Measurements from ENCODE around the gene TACR2.
A peak's percentile ranks its signal among the peaks of the same experiment; 100 is the strongest.

Gene TACR2

DNA sequence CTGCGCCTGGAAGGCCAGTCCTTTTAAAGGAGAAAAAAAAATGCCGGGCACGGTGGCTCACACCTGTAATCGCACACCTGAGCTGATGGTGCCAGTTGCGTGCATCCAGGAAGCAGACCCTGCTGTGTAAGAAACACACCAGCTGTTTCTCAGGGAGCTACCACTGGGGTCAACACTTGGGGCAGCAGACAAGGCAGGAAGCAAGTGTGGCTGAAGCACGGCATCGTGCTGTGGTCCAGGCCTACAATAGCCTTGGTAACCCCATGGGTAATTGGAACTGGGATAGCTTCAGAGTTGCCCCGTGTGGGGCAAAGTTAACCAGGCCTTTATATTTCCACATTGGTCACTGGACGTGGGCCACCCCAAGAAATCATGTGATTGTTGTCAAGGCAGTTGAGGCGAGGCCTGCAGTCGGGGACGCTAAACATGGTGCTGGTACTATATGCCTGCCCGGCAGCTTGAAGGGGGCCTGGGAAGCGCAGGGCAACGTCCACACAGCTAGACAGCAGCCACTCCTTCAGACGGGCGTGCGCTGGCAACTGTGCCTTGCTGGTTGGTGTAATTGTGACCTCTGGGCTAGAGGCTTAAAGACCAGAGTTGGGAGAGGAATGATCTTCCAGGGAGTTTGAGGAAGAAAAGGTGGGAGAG lies 2.5 kb upstream of the TACR2 start:
- DNase-seq (ENCODE audit: low spot score), result no peak

DNA sequence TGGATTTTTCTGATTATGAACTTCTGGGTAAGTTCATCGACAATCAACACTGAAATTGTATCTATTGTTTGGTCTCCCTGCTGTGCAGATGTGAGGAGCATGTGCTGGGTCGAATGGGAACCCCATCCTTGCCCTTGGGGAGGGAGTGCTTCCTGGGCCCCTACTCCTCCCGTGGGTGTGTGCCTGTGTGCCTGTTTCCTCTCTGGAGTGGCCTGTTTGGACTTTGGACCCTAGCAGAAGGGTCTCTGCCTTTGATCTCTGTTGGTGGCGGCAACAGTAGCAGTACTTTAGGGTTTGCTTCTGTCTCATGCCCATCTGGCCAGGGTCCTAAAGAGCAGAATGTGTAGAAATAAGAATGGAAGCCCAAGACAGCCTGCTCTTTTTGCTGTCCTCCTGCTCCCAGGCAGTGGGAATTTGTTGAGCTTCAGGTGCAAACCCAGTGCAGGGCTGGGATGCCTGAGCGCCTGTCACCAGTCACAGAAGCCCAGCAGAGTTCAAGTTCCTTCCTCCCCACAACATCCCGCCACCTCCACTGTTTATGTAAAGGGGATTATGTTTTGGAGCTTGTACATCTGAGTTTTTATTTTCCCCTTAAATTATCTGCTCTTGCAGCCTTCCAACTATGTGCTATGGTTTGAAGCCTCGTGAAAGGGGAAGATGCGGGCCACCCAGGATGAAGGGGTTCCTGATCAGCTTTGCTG lies 1.5 kb upstream of the TACR2 start:
- no peak for DNase-seq (ENCODE audit: low spot score)

GRCh38 chr10:69417542-69417941 lies 824 bp upstream of the TACR2 start:
- no peak for DNase-seq (ENCODE audit: low spot score)

- no peak for DNase-seq (ENCODE audit: low spot score)
These were observed 767 bp downstream of the TACR2 start for GRCh38 chr10:69415951-69416350.

- DNase-seq (ENCODE audit: low spot score), result no peak
These were observed 1.7 kb downstream of the TACR2 start for GRCh38 chr10:69415049-69415448.

DNA sequence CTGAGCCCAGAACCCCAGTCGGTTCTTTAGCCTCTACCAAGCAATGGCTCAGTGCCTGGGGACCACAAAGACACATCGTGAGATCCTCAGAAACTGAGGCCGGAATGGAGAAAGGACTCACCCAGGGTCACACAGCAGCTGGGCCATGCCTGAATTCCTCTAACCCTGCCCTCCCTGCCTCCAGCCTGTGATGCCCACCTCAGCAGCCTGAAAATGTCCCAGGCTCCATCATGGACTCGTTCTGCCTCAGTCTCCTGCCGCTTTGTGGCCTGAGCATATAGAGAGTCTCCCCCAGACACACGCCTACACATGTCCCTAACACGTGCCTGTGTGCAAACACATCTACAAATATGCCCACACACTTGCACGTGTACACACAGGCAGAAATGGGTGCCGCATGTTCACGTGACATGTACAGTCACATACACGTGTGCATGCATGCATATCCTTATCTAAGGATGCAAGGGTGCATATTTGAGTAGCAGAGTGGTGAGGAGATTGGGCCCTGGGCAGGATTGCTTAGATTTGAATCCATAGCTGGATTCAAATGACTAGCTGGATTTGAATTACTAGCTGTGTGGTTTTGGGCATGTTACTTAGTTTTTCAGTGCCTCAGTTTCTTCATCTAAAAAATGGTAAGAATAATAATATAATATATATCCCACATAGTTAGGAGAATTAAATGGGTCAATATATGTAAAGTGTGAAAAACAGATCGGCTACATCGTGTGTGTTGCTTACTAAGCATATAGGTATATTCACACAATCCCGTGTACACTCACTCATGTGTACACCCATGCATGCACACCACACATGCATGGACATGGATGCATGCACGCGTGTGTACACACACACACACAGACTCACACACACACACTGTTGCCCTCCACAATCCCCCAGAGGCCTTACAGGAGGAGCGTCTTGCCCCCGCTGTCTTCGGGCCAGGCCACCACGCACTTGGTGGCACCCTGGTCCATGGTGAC lies 2.4 kb downstream of the TACR2 start:
- no peak for DNase-seq (ENCODE audit: low spot score)

DNA sequence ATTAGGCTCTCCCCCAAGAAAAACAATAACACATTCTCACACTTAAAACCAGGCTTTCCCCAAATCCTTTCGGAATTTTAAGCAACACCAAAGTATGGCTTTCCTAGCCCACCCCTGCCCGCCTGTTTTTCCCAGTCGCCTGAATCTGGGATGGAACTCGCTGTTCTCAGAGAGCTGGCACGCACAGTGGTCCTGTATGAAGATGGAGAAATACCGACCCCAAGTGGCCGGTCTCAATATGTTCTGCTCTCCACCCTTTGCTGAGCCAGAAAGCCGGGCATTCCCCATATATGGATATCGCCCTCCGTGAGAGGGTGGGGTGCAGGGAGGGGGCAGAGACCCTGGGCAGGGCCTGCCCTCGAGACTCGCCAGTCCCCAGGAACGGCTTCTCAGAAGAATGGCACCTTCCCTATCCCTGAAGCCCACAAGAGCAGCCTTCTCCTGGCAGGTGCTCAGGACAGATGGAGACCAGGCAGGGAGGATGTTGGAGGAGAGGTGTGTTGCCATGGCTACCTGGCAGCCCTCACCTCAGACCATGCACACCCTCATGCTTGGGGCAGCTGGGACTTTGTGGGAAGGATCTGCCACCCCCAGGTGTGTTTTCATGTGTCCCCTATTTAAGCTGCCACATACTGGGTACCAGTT lies 3.4 kb downstream of the TACR2 start:
- peak; percentile 55 for DNase-seq (ENCODE audit: low spot score)

DNA sequence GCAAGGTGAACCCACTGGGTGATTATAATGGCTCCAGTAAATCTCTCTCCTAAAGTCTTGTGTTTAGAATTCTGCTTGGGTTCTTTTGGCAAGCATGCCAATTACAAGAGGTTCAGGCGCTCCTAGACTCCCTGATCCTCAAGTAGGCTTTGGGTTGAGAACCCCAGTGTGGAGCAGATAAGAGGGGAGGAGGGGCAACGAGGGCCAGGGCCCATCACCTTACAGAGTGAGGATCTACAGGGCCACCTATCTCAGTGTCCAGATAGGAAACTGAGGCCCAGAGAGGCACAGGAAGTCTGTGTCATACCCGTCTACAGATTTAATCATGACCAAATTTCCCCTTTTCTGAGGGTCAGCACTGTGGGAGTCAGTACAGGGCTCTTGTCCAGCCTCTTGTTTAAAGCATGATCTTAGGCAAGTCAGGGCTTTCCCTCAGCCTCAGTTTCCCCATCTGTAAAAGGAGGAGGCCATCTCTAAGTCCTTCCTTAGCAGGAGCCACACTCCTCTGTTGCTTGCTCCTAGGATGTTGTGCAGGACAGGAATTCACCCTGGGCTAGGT lies 4.4 kb downstream of the TACR2 start:
- DNase-seq (ENCODE audit: low spot score), result no peak

DNA sequence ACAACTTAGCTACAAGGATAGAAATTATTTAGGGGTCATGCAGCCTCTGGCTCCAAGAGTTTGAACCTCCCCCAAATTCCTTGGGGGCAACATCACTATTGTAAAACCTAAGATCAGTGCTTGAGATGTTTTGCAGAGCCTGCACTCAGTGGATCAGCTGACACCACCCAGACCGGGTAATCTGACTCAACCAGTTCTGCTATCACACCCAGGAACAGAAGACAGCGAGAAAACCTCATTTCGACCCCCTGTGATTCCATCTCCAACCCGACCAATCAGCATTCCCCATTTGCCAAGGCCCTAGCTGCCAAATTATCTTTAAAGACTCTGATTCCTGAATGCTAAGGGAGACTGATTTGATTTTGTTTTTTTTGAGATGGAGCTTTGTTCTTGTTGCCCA lies 5.2 kb downstream of the TACR2 start:
- no peak for DNase-seq (ENCODE audit: low spot score)

DNA sequence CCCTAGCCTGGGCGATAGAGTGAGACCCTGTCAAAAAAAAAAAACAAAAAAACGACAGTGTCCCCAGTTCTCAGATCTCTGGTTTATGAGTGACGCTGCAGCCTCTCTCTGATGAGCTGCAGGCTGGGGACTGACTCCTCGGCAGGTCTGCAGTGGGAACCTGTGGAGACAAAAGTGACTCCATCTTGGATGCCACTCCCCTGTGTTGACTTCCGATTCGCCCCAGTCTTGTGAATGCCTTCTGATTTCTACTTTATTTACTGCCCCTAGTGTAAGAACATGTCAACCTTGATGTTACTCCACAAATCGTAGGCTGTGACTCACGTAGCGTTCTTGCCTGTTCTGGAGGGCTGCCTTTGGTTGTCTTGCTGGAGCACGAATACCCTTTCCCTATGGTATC lies 6.2 kb downstream of the TACR2 start:
- DNase-seq (ENCODE audit: low spot score), result no peak

DNA sequence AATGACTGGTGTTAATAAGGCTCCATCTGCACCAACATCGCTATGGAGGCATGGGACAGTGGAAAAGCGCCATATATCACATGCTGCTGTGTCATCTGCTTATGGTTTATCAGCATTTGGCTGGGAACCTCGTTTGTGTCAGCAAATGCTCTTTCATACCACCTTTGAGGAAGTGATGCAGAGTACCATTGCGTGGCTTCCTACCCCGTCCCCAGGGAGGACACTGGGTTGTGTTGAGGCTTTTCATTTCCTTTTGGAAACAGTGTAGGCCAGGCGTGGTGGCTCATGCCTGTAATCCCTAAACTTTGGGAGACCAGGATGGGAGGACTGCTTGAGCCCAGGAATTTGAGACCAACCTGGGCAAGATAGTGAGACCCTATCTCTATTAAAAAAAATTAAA lies 6.8 kb downstream of the TACR2 start:
- peak; percentile 57 for DNase-seq (ENCODE audit: low spot score)

- DNase-seq (ENCODE audit: low spot score), result peak; percentile 35
These were observed 7.6 kb downstream of the TACR2 start for GRCh38 chr10:69409176-69409495.

DNA sequence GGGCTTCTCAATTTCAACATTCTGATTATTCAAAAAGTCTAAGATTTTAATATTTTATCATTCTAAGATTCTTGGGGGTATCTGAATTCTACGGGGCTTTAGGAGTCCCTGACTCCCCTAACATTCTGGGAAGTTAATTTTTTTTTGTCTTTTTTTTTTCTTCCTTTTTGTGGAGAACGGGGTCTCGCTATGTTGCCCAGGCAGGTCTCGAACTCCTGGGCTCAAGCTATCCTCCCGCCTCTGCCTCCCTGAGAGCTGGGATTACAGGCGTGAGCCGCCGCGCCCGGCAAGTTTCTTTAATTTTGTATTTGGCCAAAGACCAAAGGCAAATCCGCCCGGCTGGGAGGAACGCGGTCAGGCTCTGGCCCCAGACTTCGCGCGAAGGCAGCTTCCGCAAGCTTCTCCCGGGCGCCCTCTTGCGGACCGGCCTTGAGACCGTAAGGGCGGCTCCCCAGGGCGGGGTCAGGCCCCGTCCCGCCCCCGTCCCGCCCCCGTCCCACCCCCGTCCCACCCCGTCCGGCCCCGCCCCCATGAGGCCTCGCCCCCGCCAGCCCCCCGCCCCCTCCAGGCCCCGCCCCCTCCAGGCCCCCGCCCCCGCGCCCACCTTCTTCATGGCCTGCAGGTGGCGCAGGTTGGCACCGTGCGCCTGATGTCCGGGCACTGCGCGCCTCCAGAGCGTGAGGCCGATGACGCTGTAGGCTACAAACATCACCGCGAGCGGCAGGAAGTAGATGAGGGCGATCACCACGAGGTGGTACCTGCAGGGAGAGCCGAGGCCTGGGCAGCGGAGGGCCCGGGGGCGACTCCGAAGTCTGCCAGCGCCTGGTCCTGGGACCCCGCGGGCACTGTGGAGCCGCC lies 8.2 kb downstream of the TACR2 start:
- DNase-seq (ENCODE audit: low spot score), result peak; percentile 83

DNA sequence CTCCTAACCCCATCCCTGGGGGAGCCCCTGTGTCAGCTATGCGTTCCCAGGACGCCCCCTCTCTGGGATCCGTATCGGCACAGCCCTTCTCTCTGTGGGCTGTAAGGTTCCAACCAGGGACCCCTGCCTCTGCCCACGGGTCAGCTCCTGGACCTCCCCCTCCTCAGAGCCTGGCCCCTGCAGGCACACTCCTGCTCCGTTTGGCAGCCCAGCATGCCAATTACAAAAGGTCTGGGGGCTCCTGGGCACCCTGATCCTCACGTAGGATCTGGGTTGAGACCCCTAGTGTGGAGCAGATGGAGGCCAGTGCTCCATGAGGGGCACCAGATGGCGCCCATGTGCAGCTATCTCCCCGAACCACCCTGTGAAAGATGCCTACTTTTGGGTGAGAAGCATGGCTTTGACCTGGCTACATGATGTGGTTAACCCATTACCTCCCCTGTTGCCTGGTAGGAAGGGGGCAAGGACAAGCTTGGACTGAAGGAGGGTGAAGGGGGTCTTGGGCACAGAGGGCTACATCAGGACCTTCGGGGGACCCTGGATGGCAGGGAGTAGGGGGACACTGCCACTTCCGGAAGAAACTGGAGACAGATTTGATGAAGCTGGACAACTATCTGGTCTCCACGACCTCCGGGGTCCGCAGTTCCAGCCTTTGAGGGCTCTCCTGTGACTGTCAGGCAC lies 9.0 kb downstream of the TACR2 start:
- no peak for DNase-seq (ENCODE audit: low spot score)

DNA sequence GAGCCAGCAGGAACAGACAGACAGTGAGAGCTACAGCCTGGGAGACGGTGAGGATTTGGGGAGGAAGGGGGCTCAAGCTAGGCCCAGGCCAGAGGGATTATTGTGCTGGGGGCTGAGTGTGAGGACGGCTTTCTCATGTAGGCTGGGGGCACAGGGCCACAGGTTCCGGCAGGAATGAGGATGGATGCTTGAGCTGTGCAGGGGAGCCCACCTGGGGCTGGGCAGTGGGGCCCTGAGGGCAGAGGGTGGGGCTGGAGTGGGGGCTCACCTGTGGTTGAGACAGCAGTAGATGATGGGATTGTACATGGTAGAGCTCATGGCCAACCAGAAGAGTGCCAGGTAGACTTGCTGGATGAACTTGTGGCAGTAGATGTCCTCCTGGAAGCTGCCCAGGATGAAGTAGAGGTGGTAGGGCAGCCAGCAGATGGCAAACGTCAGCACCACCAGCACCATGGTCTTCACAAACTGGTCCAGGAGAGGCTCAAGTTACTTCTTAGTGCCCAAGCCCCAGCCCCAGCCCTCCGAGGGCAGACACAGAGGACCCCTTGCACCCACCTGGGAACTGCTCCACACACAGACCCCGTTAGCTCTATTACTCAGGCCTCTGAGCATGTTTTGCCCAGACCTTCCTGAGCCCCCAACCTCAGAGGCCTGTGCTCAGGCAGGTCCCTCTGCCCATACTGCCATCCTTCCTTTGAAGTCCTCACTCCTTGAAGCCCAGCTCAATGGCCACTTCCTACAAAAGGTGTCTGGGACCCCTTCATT lies 9.7 kb downstream of the TACR2 start:
- no peak for DNase-seq (ENCODE audit: low spot score)

DNA sequence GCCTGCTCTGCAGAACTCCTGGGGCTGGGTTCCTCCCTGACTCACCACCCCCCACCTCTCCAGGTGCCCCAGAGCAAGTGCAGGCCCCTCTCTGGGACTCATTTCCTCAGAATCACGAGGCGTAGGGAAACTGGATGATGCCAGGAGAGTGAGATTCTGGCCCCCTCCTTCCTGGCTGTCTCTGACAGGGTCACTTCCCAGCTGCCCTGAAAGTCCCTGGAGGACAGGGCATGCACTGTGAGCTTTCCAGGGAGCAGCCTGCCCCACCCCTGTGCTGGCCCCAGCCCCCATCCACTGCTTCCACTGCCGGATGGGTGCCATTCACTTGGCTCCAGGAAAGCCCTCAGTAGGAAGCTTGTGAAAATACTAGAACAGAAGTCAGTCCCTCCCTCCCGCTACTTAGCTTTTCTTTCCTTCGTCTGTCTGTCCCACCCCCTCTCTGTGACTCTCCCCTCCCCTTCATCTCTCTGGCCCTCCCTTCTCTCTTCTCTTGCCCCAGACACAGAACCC lies 10.4 kb downstream of the TACR2 start:
- DNase-seq (ENCODE audit: low spot score), result no peak

DNA sequence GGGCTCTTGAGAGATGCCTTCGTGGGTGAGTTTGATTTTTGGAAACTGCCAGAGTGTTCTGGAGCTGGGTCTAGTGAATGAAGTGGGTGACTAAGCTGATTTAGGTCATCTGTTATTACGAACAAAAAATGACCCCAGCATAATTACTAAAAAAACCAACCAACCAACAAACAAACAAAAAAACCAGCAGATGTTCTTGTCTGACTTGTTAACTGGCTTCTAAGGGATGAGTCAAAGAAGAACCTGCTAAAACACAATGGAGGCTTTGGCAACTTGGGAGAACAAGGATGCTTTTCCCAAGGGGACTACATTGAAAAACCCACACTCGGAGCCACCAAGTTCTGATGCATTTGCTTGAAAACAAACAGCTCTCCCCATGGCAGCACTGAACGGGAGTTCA lies 11.5 kb downstream of the TACR2 start:
- no peak for DNase-seq (ENCODE audit: low spot score)

- no peak for DNase-seq (ENCODE audit: low spot score)
These were observed 11.9 kb downstream of the TACR2 start for GRCh38 chr10:69404786-69405185.

GRCh38 chr10:69403519-69403918 lies 13.2 kb downstream of the TACR2 start:
- DNase-seq (ENCODE audit: low spot score), result no peak

DNA sequence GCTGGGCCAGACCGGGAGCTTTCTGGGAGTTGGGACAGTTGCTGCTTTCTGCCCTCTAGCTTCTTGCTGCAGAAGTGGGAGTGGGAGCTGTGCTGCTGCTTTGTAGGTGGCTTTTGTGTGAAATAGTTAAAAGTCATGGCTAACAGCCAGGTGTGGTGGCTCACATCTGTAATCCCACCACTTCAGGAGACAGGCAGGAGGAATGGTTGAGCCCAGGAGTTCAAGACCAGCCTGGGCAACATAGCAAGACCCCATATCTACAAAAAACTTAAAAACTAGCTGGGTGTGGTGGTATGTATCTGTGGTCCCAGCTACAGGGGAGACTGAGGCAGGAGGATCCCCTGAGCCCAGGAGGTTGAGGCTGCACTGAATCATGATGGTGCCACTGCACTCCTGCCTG lies 13.7 kb downstream of the TACR2 start:
- no peak for DNase-seq (ENCODE audit: low spot score)
